Uterus (tissue), 4 donors: Measurements from ENCODE around the gene CST9. TPM values are rescaled to one million over a fixed set of nuclear protein-coding genes. Genes with fewer than 3 reads are reported as not detected.
"Not testable (repeated sequence)": the region's sequence is repeated elsewhere in the genome, so short reads cannot be mapped to it uniquely, and the experiment has no call there.

ENCODE experiments used
- DNase-seq, 2 donors: peaks; one replicate each; pipeline ENCODE4 v3.0.0-alpha.2; 2019 to 2020
- H3K27ac ChIP-seq, 2 donors: fragments of 200-600 bp; sonication (generic); 1 replicate in 1 of 2; 2 replicates in 1 of 2; pipeline ENCODE4 v1.5.1; 2016 to 2018
- H3K27me3 ChIP-seq, 2 donors: fragments of 200-600 bp; sonication (generic); one replicate each; pipeline ENCODE4 v1.5.1; 2018 to 2019; ENCODE audit warnings: control low read depth in 1 of 2
- H3K36me3 ChIP-seq, 2 donors: fragments of 200-600 bp; sonication (generic); one replicate each; pipeline ENCODE4 v1.5.1; 2019; ENCODE audit warnings: control low read depth in 1 of 2
- H3K4me1 ChIP-seq, 2 donors: fragments of 200-600 bp; sonication (generic); one replicate each; pipeline ENCODE4 v1.5.1; 2018 to 2019; ENCODE audit warnings: control low read depth in 1 of 2
- H3K4me3 ChIP-seq, 2 donors: fragments of 200-600 bp; sonication (generic); 1 replicate in 1 of 2; 2 replicates in 1 of 2; pipeline ENCODE4 v1.5.1; 2018 to 2019; ENCODE audit warnings: mild to moderate bottlenecking in 1 of 2
- H3K9me3 ChIP-seq, 2 donors: fragments of 200-600 bp; sonication (generic); one replicate each; pipeline ENCODE4 v1.5.1; 2019; ENCODE audit warnings: control low read depth in 1 of 2
- POLR2A ChIP-seq, 2 donors: fragments of 450-650 bp; IDR thresholded peaks; one replicate each; pipeline ENCODE4 v1.6.1; 2016; ENCODE audit warnings: antibody characterized with exemption in 2 of 2, mild to moderate bottlenecking in 1 of 2, moderate library complexity in 1 of 2
- intact Hi-C: fragments of 100-400 bp; cut with DNase I; formaldehyde crosslinking; loops from one replicate; pipeline ENCODE4 v1.15.1; 2023; ENCODE audit warnings: low total_unique reads
- total RNA-seq, 4 donors: library from RNA; depleted of rRNA in 3 of 4; stranded (reverse); fragments of >200 nt in 3 of 4; gene quantifications; one replicate each; pipeline versions ENCODE4 v1.1.0 to v1.2.4, GENCODE V29; 2014 to 2023
- TF ChIP-seq, protein P1 (sequence below), 4 experiments: fragments of 200-600 bp in 2 of 4; fragments of 450-650 bp in 2 of 4; sonication (generic) in 2 of 4; IDR thresholded peaks; one replicate each; pipeline ENCODE4 v1.5.1; 2016 to 2019; ENCODE audit warnings: antibody characterized with exemption in 4 of 4, mild to moderate bottlenecking in 2 of 4, moderate library complexity in 1 of 4
- donor health status: DM: yes; HTN: yes; CAD: no.

The CST9 gene
- total RNA-seq, 4 donors from 2014 or later = not detected

DNA sequence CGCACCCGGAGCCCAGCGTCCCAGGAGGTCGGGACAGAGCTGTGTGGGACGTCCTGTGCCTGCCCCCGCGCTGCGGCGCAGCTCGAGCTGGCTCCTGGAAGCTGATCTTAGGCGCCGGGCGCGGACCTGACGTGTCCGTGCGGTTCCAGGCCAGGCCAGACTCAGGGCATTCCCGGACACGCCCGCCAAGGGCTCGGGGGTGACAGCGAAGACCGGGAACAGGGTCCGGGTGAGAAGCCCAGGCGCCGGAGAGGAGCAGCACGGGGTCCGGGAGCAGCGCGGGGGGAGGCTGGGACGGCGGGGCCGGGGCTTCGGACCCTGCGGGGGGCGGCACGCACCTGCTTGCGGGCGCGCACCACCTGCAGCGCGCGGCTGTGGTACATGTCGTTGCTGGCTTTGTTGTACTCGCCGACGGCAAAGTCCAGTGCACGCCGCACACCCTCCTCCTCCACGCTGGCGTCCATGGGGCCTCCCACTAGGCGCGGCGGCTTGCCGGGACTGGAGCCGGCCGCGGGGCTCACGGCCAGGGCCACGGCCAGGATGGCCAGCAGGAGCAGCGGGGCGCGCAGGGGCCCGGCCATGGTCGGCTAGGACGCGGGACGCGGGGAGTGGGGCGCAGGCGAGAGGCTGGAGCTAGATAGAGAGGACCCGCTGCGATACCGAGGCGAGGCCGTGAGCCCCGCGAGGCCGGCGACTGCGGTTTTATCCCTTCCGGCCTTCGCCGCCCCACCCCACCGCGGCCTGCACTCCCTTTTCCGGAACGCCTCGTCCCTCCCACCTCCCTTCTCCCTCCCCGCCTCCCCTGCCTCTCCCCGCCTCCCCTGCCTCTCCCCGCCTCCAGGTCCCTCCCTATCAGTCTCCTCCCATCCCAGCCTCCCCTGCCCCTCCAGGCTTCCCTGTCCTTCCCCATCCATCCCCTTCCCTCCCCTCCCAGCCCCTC, 31.8 kb upstream of the CST9 start, which contains the start of gene CST3:
TSS of gene CST3 (minus strand) at position 674 of the 940 bp plus-strand sequence. CDS start at position 581, 93 bp downstream.
- Histone ChIP-seq H3K27ac (peak within 1 kb of the TSS; percentile 81 to 99), H3K36me3 (no peaks in the 10 kb centered on the region), H3K4me3 (peak within 1 kb of the TSS; percentile 78 to 90), H3K9me3 (no peaks in the 10 kb centered on the region), H3K4me1 (peaks cover 9 to 12% of the 10 kb centered on the region in 2 donors), H3K27me3 (no peaks in the 10 kb centered on the region)
- DNase-seq = peak; percentile 91 to 94
- peak; percentile 89 to 92 for TF ChIP-seq POLR2A (IDR thresholded peaks at IDR 0.05)
- TF ChIP-seq, protein P1, sequence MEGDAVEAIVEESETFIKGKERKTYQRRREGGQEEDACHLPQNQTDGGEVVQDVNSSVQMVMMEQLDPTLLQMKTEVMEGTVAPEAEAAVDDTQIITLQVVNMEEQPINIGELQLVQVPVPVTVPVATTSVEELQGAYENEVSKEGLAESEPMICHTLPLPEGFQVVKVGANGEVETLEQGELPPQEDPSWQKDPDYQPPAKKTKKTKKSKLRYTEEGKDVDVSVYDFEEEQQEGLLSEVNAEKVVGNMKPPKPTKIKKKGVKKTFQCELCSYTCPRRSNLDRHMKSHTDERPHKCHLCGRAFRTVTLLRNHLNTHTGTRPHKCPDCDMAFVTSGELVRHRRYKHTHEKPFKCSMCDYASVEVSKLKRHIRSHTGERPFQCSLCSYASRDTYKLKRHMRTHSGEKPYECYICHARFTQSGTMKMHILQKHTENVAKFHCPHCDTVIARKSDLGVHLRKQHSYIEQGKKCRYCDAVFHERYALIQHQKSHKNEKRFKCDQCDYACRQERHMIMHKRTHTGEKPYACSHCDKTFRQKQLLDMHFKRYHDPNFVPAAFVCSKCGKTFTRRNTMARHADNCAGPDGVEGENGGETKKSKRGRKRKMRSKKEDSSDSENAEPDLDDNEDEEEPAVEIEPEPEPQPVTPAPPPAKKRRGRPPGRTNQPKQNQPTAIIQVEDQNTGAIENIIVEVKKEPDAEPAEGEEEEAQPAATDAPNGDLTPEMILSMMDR (IDR thresholded peaks at IDR 0.05) = peak in 2 of 4 experiments; percentile 11 to 13
- intact Hi-C loops = no loop called here

DNA sequence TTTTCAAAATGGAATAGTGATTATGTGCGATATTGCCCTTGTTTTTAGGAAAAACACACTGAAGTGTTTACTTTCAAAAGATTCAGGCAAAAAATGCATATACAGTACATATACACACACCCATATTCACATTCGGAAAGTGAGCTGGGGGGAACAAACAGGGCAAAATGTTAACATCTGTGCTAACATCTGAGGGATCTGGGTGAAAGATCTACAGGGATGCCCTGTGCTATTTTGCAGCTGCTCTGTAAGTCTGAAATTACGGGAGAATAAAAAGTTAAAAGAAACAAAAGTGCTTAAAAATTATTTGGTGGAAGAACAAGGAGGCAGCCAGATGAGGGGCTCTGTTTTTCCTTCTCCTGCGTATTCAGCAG, 31.2 kb upstream of the CST9 start:
- DNase-seq = no peak

DNA sequence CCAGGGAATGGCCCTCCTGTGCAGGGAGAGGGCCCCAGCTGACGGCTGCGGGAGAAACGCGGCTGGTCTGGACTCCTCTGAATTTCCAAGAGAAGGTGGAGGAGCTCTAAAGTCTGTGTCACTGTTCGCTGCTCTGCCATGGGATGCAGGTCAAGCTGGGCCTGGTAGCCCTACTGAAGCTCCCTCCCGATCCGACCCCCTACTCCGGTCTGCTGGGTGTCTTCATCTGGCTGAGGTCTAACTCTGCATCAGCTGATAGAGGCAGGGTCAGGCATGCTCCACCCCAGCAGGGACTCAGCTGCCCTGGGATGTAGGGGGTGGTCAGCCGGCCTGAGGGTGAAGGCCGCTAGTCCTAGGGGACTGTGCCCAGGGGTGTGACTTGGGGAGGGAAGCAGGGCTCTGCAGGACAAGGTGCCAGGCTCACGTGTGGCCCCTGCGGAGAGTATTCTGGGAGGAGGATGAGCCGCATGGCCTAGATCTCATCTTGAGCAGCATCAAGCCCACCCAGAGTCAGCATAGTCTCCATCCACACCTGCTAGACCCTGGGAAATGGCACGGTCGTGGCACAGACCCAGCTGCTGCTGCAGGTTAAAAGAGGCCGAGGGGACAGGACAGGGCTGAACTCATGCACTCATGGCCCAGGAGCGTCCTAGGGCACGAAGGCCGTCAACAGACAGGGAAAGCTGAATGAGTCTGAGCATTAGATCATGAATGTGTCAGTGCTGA, 30.6 kb upstream of the CST9 start:
- DNase-seq = no peak
- peaks cover 9 to 12% of the 10 kb centered on the region in 2 donors for H3K4me1 ChIP-seq
- no peaks in the 10 kb centered on the region for H3K36me3 ChIP-seq
- H3K27me3 ChIP-seq = no peaks in the 10 kb centered on the region
- TF ChIP-seq, protein P1 (IDR thresholded peaks at IDR 0.05) = no peak
- no peak for TF ChIP-seq POLR2A (IDR thresholded peaks at IDR 0.05)
- intact Hi-C loops = no loop called here
- peak overlapping the region; percentile 81 to 99 for H3K27ac ChIP-seq
- H3K4me3 ChIP-seq = peak overlapping the region; percentile 78 to 90
- H3K9me3 ChIP-seq = no peaks in the 10 kb centered on the region

More for the DNA sequence above, 31.2 kb upstream of the CST9 start:
- H3K4me3 ChIP-seq = peak overlapping the region; percentile 78 to 90
- peaks cover 9 to 12% of the 10 kb centered on the region in 2 donors for H3K4me1 ChIP-seq
- TF ChIP-seq, protein P1 (IDR thresholded peaks at IDR 0.05) = no peak
- H3K9me3 ChIP-seq = no peaks in the 10 kb centered on the region
- no peaks in the 10 kb centered on the region for H3K27me3 ChIP-seq
- intact Hi-C loops = no loop called here
- no peaks in the 10 kb centered on the region for H3K36me3 ChIP-seq
- peak overlapping the region; percentile 81 to 99 for H3K27ac ChIP-seq

DNA sequence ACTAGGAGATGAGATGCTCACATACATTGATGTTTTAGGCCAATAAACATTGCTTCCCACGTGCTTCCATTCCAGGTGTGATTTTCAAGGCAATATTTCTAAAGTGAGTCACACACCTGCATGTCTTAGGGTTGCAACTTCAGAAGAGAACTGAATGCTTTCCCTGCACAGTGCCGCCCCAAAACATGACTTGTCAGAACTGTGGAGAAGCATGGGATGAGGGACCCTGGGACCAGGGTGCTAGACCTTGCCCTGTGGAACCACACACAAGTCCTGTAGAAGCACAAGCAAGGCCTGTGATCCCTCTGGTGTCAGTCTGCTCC, 30.0 kb upstream of the CST9 start:
- H3K27me3 ChIP-seq, H3K9me3 ChIP-seq, intact Hi-C loops, DNase-seq, H3K36me3 ChIP-seq: not testable (repeated sequence)
- Histone ChIP-seq H3K4me3 (peak overlapping the region; percentile 78 to 90), H3K27ac (peak overlapping the region; percentile 81 to 99), H3K4me1 (peaks cover 9 to 12% of the 10 kb centered on the region in 2 donors)

DNA sequence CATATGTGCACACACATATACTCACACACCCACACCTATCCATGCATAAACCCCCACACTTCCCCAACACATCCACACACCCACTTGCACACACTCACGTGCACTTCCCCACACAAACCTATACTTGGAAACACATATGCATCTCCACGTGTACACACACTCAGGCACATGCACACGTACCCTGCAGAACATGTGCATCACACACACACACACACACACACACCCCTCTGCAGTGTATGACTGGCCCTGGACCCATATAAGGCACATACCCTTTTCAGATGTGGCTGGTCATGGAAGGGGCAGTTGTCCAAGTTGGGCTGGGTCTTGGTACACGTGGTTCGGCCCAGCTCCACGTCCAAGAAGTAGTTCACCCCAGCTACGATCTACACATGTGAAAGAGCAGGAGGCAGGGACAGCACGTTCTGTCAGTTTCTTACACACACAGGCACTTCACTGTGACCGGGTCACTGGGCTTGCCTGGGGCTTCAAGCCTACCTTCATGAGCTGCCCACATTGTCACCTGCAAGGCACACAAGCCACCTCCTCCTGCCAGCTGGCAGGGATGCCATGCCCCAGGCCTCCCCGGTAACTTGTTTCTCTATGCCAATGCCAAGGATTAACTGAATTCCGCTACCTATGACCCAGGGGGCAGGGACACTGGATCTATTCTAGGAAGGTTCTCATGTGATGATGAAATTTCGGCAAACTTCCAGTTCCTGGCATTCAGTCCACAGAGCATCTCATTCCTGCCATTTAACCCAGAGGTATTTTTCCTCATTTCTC, 29.5 kb upstream of the CST9 start:
- Histone ChIP-seq H3K36me3 (no peaks in the 10 kb centered on the region), H3K27me3 (no peaks in the 10 kb centered on the region), H3K9me3 (no peaks in the 10 kb centered on the region), H3K27ac (peak overlapping the region in 1 of 2 donors; percentile 60), H3K4me3 (no peak overlapping the region), H3K4me1 (peaks cover 9 to 12% of the 10 kb centered on the region in 2 donors)
- intact Hi-C loops = no loop called here
- TF ChIP-seq, protein P1 (IDR thresholded peaks at IDR 0.05) = no peak
- no peak for TF ChIP-seq POLR2A (IDR thresholded peaks at IDR 0.05)
- DNase-seq = no peak
